Stimulated activated CD4-positive, alpha-beta T cell treated with anti-CD3 and anti-CD28 coated beads, Interleukin-2, amount 100 ng/mL, for 4 hours (primary cell): ENCODE measurements around the gene PTPRK.

Experiments used
- DNase-seq: peaks from one replicate; pipeline ENCODE4 v3.0.0-alpha.2; 2020; ENCODE audit warnings: low read depth

The PTPRK gene

GRCh38 chr6:128070406-128070805 lies 450.0 kb downstream of the PTPRK start:
- DNase-seq: no peak

DNA sequence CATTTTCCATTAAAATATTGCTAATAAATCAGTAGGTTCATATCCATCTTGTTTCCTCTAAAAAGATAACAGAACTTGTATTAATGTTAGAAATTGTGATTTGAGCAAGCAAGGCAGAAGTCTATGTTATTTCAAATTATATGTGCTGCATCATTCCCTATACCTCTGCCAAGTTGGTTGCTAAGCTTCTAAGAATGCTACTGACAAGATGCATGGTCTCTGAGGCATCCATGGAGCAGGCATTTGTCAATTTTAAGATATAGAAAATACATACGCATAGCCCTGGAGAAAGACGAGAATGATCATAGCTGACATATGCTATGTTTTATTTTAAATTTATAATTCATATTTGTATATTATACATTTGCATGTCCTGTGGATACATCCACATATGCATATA lies 451.2 kb downstream of the PTPRK start:
- no peak for DNase-seq

DNA sequence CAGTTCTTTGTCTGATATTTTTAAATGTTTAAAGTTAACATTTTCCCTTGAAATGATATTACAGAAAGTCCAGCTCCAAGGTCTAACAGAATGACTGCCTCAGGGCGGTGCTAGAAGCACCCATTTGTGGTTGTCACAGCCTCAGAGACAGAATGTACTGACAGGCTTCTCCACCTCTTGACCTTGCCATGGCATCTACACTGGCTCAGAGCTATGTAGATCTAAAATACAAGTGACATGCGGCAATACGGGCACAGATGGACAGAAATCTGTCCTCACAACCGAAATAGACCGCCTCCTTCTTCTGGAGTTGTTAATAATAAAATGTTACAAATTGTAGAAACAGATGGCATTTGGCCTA lies 452.3 kb downstream of the PTPRK start:
- DNase-seq: no peak

GRCh38 chr6:128067446-128068118 lies 452.8 kb downstream of the PTPRK start:
- no peak for DNase-seq

GRCh38 chr6:128065072-128065471 lies 455.3 kb downstream of the PTPRK start:
- DNase-seq: no peak

GRCh38 chr6:128064540-128064895 lies 455.9 kb downstream of the PTPRK start:
- no peak for DNase-seq

DNA sequence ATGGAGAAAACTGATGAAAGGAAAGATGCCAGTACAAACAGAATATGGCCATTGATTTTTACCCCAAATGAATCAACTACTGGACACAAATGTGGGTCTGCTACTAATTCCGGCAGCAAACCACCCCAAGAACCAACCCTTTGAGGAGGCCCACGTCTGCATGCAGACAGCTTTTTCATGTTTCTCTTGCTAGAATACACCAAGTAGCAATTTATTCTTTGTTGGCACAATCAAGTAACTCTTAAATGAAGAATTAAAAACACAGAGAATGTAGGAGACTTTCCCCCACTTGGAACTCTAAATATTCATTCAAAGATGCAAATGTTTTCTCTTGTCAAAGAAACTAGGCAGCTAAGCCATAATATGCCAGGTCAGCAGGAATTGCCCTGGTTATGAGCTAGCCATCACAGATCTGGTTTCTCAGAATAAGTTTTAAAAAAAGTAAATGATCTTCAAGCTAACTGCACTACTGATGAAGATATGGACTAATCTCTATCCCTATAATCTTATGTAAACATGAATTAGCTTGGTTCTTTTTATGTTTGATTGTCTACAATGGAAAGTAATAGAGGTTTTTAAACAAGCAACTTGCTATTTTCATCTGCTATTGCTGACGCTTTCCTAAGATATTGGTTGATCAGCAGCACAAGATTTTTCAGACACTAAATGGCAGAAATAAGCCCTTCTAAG lies 456.4 kb downstream of the PTPRK start:
- no peak for DNase-seq

GRCh38 chr6:128062882-128063603 lies 457.4 kb downstream of the PTPRK start:
- no peak for DNase-seq

DNA sequence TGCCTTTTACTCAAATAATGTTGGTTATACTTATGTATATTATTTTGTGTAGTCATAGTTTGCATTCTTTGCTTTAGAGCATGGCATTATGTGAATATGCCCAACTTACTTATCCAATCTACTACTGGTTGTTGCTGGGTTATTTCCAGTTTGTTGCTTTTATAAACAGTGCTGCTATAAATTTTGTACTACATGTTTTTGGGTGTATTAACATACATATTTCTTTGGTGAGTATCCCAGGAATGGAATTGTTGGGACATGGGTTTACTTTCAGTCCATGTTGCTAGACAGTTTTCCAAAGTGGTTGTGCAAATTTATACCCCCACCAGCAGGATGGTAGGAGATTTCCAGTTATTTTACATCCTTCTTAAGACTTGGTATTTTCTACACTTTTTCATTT lies 462.5 kb downstream of the PTPRK start:
- DNase-seq: no peak

DNA sequence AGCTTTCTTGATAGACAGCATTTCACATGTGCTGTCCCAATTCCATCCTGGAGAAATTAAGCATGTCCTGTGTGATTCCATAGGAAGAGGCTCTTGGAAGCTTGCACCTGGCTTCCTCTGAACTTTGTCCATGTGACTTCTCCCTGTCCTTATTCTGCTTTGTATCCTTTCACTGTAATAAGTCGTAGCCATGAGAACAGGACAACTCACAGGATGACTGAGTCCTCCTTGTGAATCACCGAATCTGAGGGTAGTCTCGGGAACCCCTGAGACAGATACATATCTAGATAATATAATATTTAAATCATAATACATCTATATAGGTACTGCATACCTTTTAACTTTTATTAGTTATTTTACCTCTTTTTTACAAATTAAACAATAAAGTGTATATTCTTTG lies 462.9 kb downstream of the PTPRK start:
- no peak for DNase-seq

DNA sequence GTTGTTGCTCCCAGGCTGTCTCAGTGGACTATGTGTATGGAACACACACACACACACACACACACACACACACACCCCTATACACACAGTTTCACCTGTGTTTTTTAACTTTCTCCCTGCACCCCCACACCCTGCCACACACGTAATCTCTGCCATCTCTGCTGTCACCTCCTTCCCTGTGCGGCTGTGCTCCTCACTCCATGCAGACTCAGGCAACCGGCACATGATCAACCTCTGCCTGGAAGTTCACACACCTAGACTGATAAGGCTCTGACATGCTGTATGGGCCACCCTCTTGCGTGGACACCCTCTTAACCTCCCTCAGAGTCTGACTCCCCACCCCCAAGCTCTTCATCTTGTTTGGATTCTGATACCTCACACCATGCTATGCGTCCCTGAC lies 467.3 kb downstream of the PTPRK start:
- DNase-seq: no peak

DNA sequence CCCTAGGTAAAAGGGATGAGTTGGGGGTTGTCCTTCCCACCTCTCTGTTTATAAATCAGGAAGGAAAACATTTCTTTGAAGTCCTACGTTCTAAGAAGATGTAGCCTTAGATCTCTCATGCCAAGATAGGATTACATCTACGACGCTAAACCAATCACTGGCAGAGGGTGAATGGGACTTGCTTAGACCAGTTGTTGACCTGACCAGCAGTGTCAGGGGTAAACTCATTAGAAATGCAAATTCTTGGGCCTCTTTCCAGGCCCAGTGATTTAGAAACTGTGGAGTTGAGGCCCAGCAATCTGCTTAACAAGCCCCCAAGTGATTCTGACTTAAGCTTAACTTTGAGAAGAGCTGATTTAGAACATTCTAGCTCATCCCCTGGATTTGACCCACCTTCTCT lies 472.4 kb downstream of the PTPRK start:
- DNase-seq: no peak

DNA sequence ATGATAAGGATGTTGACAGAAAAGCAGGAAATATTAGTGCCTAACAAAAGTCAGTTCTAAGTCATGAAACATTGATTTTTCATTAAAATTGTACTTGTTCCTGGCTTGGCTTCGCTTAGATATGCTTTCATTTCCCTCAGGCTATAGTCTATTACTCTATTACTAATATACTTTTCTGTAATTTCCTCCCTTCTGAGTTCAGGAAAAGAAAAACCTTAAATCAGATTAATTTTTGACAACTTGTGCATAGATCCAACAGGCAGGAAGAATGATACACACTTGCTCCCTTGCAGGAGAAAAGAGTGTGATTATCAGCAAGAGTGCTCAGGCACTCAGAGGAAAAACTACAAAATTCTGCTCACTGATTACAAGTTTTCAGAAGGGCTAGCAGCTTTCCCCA lies 474.4 kb downstream of the PTPRK start:
- no peak for DNase-seq

DNA sequence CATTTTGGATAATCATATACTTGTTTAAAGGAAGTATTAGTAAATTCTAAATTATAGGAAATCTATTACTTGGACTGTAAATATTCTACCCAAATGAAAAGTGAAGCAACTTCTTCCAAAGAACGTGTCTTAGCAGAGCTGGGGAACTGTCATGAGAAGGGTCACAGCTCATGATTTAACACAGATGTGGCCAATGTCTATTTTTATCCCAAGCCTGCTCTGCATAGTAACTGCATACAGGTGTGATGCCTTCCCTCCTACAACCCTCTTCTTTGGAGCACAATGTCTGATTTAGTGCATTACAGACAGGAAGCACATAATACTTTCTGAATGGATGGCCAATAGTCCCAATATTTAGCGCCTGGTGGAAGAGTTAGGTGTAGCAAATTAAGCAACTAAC lies 480.9 kb downstream of the PTPRK start:
- DNase-seq: no peak

GRCh38 chr6:128036808-128037570 lies 483.4 kb downstream of the PTPRK start:
- no peak for DNase-seq

GRCh38 chr6:128033156-128033555 lies 487.2 kb downstream of the PTPRK start:
- no peak for DNase-seq

GRCh38 chr6:128032042-128032441 lies 488.4 kb downstream of the PTPRK start:
- DNase-seq: no peak

DNA sequence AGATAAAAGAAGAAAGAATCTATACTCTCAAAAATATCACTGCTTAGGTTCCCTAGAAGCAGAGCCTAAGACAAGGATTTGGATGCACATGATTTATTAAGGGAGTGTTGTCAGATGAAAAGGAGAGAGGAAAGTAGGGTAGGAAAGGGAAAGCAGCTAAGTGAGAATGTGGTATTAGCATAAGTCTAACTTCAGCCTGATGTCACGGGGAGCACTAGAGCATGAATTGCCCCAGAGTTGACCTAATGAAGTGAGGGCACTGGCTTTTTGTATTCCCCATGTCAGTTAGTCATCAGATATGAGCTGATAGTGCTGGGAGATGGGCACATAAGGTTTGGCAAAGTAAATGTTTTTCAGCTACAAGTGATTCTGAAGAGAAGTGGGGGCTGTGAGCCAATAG lies 490.6 kb downstream of the PTPRK start:
- no peak for DNase-seq

- DNase-seq: no peak
Observed at GRCh38 chr6:128028183-128028582, 492.2 kb downstream of the PTPRK start.

- DNase-seq: no peak
Observed at GRCh38 chr6:128025478-128025877, 494.9 kb downstream of the PTPRK start.

GRCh38 chr6:128024969-128025368 lies 495.4 kb downstream of the PTPRK start:
- no peak for DNase-seq

DNA sequence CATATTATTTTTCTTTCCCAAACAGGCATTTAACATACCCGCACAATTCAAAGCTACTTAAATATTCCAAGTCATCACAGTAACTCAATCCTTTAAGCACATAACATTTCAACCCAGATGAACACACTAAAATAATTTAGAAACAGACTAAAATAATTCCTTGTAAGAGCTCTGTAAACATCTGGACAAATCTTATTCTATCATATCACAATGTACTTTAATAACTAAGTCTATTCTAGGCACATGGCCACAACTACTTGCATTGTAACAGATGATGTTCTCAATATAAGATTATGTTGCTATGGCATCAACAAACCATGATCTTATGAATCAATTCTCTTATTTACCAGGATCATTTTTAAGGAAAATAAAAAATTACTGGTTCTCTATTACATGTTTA lies 496.4 kb downstream of the PTPRK start:
- no peak for DNase-seq

- DNase-seq: no peak
Observed at GRCh38 chr6:128018821-128019220, 501.6 kb downstream of the PTPRK start.
